ENCODE results near the gene ALKBH7.
"Not testable (repeated sequence)": the region's sequence is repeated elsewhere in the genome, so short reads cannot be mapped to it uniquely, and the experiment has no call there.

ALKBH7 gene

GRCh38 chr19:6372594-6373095, at the start of gene ALKBH7:
ALKBH7 (plus strand) TSS chr19:6372794; CDS start chr19:6372821, 27 bp downstream.
- peak; percentile 96 for DNase-seq (ENCODE audit: low read depth)

DNA sequence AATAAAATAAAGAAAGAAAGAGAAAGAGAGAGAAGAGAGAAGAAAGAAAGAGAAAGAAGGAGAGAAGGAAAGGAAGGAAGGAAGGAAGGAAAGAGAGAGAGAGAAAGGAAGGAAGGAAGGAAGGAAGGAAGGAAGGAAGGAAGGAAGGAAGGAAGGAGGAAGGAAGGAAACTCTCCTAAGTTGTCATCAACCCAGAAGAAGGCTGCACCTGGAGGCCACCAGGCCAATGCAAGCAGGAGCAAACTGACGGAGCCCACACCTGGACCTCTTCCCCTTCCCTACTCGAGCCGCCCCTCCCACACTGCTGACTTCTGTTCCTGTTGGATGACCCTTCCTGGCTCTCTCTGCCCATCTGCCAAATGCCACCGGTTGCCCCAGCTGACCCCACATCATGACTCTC, 47.8 kb upstream of the ALKBH7 start:
- DNase-seq (ENCODE audit: low read depth) = no peak

GRCh38 chr19:6325614-6326013, 47.0 kb upstream of the ALKBH7 start:
- DNase-seq (ENCODE audit: low read depth) = no peak

GRCh38 chr19:6326815-6327214, 45.8 kb upstream of the ALKBH7 start:
- DNase-seq (ENCODE audit: low read depth) = no peak

GRCh38 chr19:6333439-6333838, 39.2 kb upstream of the ALKBH7 start, which contains the start of gene ACER1:
ACER1 (minus strand) TSS chr19:6333612; CDS start chr19:6333551, 61 bp downstream.
- DNase-seq (ENCODE audit: low read depth) = no peak

DNA sequence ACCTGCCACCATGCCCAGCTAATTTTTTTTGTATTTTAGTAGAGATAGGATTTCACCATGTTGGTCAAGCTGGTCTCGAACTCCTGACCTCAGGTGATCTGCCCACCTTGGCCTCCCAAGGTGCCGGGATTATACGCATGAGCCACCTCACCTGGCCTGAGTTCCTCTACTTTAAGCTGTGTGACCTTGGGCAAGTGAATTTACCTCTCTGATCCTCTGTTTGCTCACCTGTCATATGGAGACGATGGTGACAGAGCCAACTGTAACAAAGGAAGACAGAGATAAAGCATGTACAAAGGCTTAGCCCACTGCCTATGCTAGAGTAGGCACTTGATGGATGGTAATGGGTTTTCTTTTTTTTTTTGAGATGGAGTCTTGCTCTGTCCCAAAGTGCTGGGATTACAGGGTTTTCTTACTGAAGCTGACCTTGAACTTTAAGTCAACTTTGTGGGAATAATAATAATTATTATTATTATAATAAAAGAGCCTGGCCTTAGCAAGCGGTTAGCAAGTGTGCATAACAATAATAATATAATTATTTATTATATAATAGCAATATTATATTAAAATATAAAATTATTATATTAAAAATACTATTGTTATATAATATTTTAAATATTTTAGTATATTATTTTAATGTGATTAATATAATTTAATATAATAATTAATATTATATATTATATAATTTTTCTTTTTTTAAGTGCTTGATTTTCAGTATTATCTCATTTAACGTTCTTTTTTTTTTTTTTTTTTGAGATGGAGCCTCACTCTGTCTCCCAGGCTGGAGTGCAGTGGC, 37.9 kb upstream of the ALKBH7 start:
- DNase-seq (ENCODE audit: low read depth) = no peak

- DNase-seq (ENCODE audit: low read depth) = no peak
Measured at GRCh38 chr19:6340493-6341201, 31.9 kb upstream of the ALKBH7 start.

- no peak for DNase-seq (ENCODE audit: low read depth)
Measured at GRCh38 chr19:6343462-6343861, 29.1 kb upstream of the ALKBH7 start.

GRCh38 chr19:6349271-6349670, 23.3 kb upstream of the ALKBH7 start:
- DNase-seq (ENCODE audit: low read depth) = not testable (repeated sequence)

DNA sequence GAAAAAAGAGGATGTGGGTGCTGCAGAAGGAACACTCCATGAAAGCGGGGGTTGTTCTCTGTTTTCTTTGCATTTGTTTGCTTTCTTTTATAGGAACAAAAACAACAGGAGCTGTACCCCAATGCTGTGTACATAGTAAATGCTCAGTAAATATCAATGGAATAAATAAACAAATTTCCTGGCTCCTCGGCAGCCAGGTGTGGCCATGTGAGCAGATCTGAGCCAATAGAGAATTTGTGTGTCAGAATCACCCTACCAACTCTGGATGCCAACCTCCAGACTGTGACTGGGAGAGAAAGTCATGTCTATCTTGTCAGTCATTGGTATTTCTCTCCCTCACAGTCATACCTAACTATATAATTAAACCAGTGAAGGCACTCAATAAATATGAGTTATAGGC, 21.9 kb upstream of the ALKBH7 start:
- no peak for DNase-seq (ENCODE audit: low read depth)

DNA sequence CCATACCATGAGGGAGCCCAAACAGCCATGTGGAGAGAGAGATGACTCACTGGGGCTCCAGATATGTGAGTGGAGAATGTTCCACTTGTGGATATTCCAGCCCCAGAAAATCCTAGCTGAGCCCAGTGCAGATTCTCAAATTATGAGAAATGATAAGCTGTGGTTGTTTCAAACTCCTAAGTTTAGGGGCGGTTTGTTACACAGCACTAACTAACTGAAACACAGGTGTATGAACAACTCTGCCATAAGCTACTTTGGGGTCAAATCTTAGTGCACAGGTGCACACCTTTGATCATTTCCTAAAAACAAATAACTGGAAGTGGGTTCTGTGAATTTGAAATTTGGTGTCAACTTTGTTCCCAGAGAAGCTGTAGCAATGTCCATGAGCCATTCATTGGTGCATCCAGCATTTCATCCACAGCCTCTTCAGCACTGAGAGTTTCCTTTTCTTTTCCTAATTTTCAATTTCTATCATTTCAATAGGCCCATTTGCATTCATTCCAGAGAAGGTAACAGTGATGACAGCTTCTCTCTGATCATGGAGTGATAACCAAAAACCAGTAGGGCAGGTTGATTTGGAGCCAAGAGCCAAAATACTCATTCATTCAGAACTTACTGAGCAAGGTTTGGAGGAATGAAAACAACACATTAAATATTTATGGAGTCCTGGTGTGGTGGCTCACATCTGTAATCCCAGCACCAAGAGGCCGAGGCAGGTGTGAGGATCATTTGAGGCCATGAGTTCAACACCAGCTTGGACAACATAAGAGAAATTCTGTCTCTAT, 20.0 kb upstream of the ALKBH7 start:
- no peak for DNase-seq (ENCODE audit: low read depth)

GRCh38 chr19:6354098-6354674, 18.4 kb upstream of the ALKBH7 start:
- no peak for DNase-seq (ENCODE audit: low read depth)

DNA sequence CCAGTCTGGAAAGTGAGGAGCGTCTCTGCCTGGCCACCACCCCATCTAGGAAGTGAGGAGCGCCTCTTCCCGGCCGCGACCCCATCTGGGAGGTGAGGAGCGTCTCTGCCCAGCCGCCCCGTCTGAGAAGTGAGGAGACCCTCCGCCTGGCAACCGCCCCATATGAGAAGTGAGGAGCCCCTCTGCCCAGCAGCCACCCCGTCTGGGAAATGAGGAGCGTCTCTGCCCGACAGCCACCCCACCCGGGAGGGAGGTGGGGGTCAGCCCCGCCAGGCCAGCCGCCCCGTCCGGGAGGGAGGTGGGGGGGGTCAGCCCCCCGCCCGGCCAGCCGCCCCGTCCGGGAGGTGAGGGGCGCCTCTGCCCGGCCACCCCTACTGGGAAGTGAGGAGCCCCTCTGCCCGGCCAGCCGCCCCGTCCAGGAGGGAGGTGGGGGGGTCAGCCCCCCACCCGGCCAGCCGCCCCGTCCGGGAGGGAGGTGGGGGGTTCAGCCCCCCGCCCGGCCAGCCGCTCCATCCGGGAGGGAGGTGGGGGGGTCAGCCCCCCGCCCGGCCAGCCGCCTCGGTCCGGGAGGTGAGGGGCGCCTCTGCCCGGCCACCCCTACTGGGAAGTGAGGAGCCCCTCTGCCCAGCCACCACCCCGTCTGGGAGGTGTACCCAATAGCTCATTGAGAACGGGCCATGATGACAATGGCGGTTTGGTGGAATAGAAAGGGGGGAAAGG, 17.1 kb upstream of the ALKBH7 start:
- DNase-seq (ENCODE audit: low read depth) = not testable (repeated sequence)

- DNase-seq (ENCODE audit: low read depth) = no peak
Measured at GRCh38 chr19:6357174-6357573, 15.4 kb upstream of the ALKBH7 start.

GRCh38 chr19:6358003-6358402, 14.6 kb upstream of the ALKBH7 start:
- DNase-seq (ENCODE audit: low read depth) = no peak

DNA sequence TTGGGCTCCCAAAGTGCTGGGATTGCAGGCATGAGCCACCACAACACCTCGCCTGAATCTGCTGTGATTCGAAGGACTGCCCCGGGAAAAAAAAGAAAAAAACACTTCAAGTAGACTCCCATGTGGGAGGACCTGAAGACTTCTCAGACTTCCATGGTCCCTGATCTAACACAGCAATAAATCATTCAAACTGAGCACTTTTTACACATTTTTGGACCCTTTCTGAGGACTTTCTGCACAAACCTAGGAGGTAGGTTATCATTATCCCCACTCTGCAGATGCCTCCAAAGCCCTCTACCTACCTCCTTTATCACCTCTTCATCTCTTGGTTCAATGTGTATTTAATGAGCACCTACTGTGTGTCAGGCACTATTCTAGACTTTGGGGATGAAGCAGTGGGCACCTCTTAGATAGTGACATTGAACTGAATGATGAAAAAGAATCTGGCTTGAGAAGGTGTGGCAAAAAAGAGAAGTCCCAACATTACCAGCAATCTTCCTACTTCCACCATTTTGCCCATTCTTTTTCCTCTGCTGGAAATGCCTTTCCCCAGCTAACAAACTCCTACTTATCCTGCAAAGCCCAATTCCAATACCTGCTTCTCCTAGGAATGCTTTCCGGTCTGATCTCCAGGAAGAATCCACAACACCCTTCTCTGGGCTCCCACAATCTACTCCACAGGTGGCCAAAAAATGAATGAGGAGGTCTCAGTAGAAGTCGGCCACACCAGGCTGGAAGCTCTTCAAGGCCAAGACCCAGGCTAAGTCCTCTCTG, 12.8 kb upstream of the ALKBH7 start:
- no peak for DNase-seq (ENCODE audit: low read depth)

GRCh38 chr19:6360445-6360844, 12.1 kb upstream of the ALKBH7 start:
- not testable (repeated sequence) for DNase-seq (ENCODE audit: low read depth)

- DNase-seq (ENCODE audit: low read depth) = not testable (repeated sequence)
Measured at GRCh38 chr19:6360857-6361216, 11.8 kb upstream of the ALKBH7 start.

GRCh38 chr19:6362027-6362350, 10.6 kb upstream of the ALKBH7 start:
- no peak for DNase-seq (ENCODE audit: low read depth)

DNA sequence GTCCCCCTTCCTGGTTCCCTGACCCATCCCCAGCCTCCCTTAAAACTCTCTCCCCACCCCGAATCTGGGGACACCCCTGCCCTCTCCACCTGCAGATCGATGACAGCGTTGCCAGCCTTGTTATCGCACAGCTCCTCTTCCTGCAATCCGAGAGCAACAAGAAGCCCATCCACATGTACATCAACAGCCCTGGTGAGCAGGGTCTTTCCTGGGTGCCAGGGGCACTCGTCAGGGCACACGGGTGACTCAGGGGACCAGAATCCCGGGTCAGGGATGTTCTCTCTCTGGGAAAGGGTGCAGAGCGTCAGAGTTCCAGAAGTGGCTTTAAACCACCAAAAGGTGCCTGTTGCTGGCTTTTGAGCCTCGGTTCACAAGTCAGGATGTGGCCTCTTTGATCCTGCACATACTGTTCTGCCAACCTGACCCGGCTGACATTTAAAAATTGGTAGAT, 10.2 kb upstream of the ALKBH7 start:
- DNase-seq (ENCODE audit: low read depth) = no peak

- no peak for DNase-seq (ENCODE audit: low read depth)
Measured at GRCh38 chr19:6364353-6364752, 8.2 kb upstream of the ALKBH7 start.
